Esophagus (tissue), 2 donors: ENCODE results near the gene CFLAR. TPM values are rescaled to one million over a fixed set of nuclear protein-coding genes. Genes with fewer than 3 reads are reported as not detected.
A peak's percentile ranks its signal among the peaks of the same experiment; 100 is the strongest.

Experiments
- H3K27ac ChIP-seq, 2 donors: one replicate each; pipeline ENCODE4 v1.5.1; 2013; ENCODE audit warnings: low read depth in 2 of 2, mild to moderate bottlenecking in 2 of 2, inconsistent platforms in 1 of 2, low read length in 1 of 2, moderate library complexity in 1 of 2
- H3K27me3 ChIP-seq, 2 donors: one replicate each; pipeline ENCODE4 v1.6.1; 2013; ENCODE audit warnings: low read length in 2 of 2, control low read depth in 1 of 2, mild to moderate bottlenecking in 1 of 2; ENCODE audit not compliant: insufficient read depth in 2 of 2, control insufficient read depth in 1 of 2
- H3K36me3 ChIP-seq, 2 donors: one replicate each; pipeline ENCODE4 v1.6.1; 2013; ENCODE audit warnings: low read length in 1 of 2; ENCODE audit not compliant: control insufficient read depth in 2 of 2, insufficient read depth in 2 of 2
- H3K4me1 ChIP-seq, 2 donors: one replicate each; pipeline ENCODE4 v1.6.1; 2013; ENCODE audit warnings: low read length in 1 of 2; ENCODE audit not compliant: control insufficient read depth in 2 of 2, insufficient read depth in 2 of 2
- H3K4me3 ChIP-seq, 2 donors: one replicate each; pipeline ENCODE4 v1.5.1; 2013; ENCODE audit warnings: low read length in 2 of 2, mild to moderate bottlenecking in 2 of 2, low read depth in 1 of 2, moderate library complexity in 1 of 2
- H3K9me3 ChIP-seq, 2 donors: one replicate each; pipeline ENCODE4 v1.6.1; 2013; ENCODE audit warnings: mild to moderate bottlenecking in 2 of 2, low read depth in 1 of 2, low read length in 1 of 2, moderate library complexity in 1 of 2; ENCODE audit not compliant: control insufficient read depth in 2 of 2, insufficient read depth in 1 of 2
- WGBS, 2 donors: extraction: QIAGEN DNeasy Blood & Tissue Kit; methylation state at CpG; one replicate each; pipeline ENCODE4 v1.1.7; 2013; 5-methylcytosine and 5-hydroxymethylcytosine counted together
- polyA plus RNA-seq, 2 donors: library from polyadenylated mRNA; stranded (reverse); fragments of 200-250 nt; gene quantifications; one replicate each; pipeline ENCODE4 v1.2.3, GENCODE V29; 2013
- donor health status: healthy with polysubstance abuse.
- donor health status: Bipolar disorder and iron deficiency.

Gene CFLAR
- polyA plus RNA-seq, result 10 to 100 TPM; 39.6 to 58.5 TPM

- Histone ChIP-seq H3K9me3 (no peaks in the 10 kb centered on the region), H3K4me1 (peaks cover 0 to 2% of the 10 kb centered on the region in 2 donors), H3K27me3 (no peaks in the 10 kb centered on the region), H3K36me3 (no peaks in the 10 kb centered on the region), H3K27ac (peak within 1 kb of the TSS; percentile 99 to 100), H3K4me3 (peak within 1 kb of the TSS; percentile 90 to 93)
- WGBS, 2 donors, result 1% methylated on average over 75 of the region's 75 CpGs
Measured at GRCh38 chr2:201116115-201116958, at the start of gene CFLAR. TSS of gene CFLAR (plus strand) at chr2:201116164. CDS start at chr2:201129866, 13,702 bp downstream.

GRCh38 chr2:201070948-201071478, 45.0 kb upstream of the CFLAR start:
- H3K4me3 ChIP-seq, result peak overlapping the region; percentile 97
- no peaks in the 10 kb centered on the region for H3K4me1 ChIP-seq
- H3K9me3 ChIP-seq, result peaks cover 0 to 2% of the 10 kb centered on the region in 2 donors
- WGBS, 2 donors, result 1% methylated on average over 20 to 21 of the region's 21 CpGs
- H3K27me3 ChIP-seq, result no peaks in the 10 kb centered on the region
- peak overlapping the region; percentile 89 to 96 for H3K27ac ChIP-seq
- no peaks in the 10 kb centered on the region for H3K36me3 ChIP-seq

GRCh38 chr2:201071479-201072200, 44.3 kb upstream of the CFLAR start, which contains the start of the genes HYCC2 and NDUFB3:
TSS of gene HYCC2 (minus strand) at chr2:201071671. CDS start at chr2:201024009, 47,662 bp downstream.
TSS of gene NDUFB3 (plus strand) at chr2:201072001. CDS start at chr2:201078883, 6,882 bp downstream.
- Histone ChIP-seq H3K27me3 (no peaks in the 10 kb centered on the region), H3K4me3 (peak within 1 kb of the TSS; percentile 97), H3K36me3 (no peaks in the 10 kb centered on the region), H3K9me3 (peaks cover 0 to 2% of the 10 kb centered on the region in 2 donors), H3K4me1 (no peaks in the 10 kb centered on the region), H3K27ac (peak within 1 kb of the TSS; percentile 89 to 96)
- 0% methylated on average over 34 of the region's 34 CpGs for WGBS, 2 donors

- Histone ChIP-seq H3K27me3 (no peaks in the 10 kb centered on the region), H3K27ac (peak overlapping the region; percentile 83 to 96), H3K9me3 (peaks cover 0 to 2% of the 10 kb centered on the region in 2 donors), H3K36me3 (no peaks in the 10 kb centered on the region), H3K4me3 (peak overlapping the region; percentile 97), H3K4me1 (no peaks in the 10 kb centered on the region)
- 2% methylated on average over 5 of the region's 5 CpGs for WGBS, 2 donors
Measured at GRCh38 chr2:201072201-201072530, 43.8 kb upstream of the CFLAR start.

GRCh38 chr2:201073071-201073470, 42.9 kb upstream of the CFLAR start:
- Histone ChIP-seq H3K4me3 (peak overlapping the region in 1 of 2 donors; percentile 97), H3K4me1 (no peaks in the 10 kb centered on the region)
- 76 to 83% methylated on average over 1 of the region's 1 CpG for WGBS, 2 donors

GRCh38 chr2:201074996-201075395, 41.0 kb upstream of the CFLAR start:
- no peak overlapping the region for H3K4me3 ChIP-seq
- H3K9me3 ChIP-seq, result peaks cover 0 to 2% of the 10 kb centered on the region in 2 donors
- H3K27ac ChIP-seq, result no peak overlapping the region
- no peaks in the 10 kb centered on the region for H3K36me3 ChIP-seq
- no peaks in the 10 kb centered on the region for H3K27me3 ChIP-seq
- 89 to 90% methylated on average over 7 of the region's 7 CpGs for WGBS, 2 donors
- no peaks in the 10 kb centered on the region for H3K4me1 ChIP-seq

More at GRCh38 chr2:201073071-201073470, 42.9 kb upstream of the CFLAR start:
- no peaks in the 10 kb centered on the region for H3K27me3 ChIP-seq
- no peak overlapping the region for H3K27ac ChIP-seq
- H3K36me3 ChIP-seq, result no peaks in the 10 kb centered on the region
- peaks cover 0 to 2% of the 10 kb centered on the region in 2 donors for H3K9me3 ChIP-seq

GRCh38 chr2:201084863-201085262, 31.1 kb upstream of the CFLAR start:
- H3K27ac ChIP-seq, result no peak overlapping the region
- H3K27me3 ChIP-seq, result no peaks in the 10 kb centered on the region
- no peaks in the 10 kb centered on the region for H3K9me3 ChIP-seq
- no peak overlapping the region for H3K4me3 ChIP-seq
- WGBS, 2 donors, result 72 to 77% methylated on average over 2 of the region's 2 CpGs
- no peaks in the 10 kb centered on the region for H3K4me1 ChIP-seq
- H3K36me3 ChIP-seq, result peaks cover 0 to 5% of the 10 kb centered on the region in 2 donors

GRCh38 chr2:201090574-201090973, 25.4 kb upstream of the CFLAR start:
- H3K4me1 ChIP-seq, result no peaks in the 10 kb centered on the region
- H3K9me3 ChIP-seq, result no peaks in the 10 kb centered on the region
- H3K27me3 ChIP-seq, result no peaks in the 10 kb centered on the region
- WGBS, 2 donors, result 90 to 94% methylated on average over 4 of the region's 4 CpGs
- no peak overlapping the region for H3K4me3 ChIP-seq
- H3K27ac ChIP-seq, result no peak overlapping the region
- no peaks in the 10 kb centered on the region for H3K36me3 ChIP-seq

- Histone ChIP-seq H3K4me1 (no peaks in the 10 kb centered on the region), H3K27me3 (no peaks in the 10 kb centered on the region), H3K27ac (no peak overlapping the region), H3K36me3 (no peaks in the 10 kb centered on the region), H3K4me3 (no peak overlapping the region), H3K9me3 (no peaks in the 10 kb centered on the region)
- 95 to 97% methylated on average over 5 of the region's 5 CpGs for WGBS, 2 donors
Measured at GRCh38 chr2:201093573-201093972, 22.4 kb upstream of the CFLAR start.
